NCI-H524 treated with DMSO at 0.1 percent for 48 hours (cell line): Measurements from ENCODE around the gene GLT6D1.
"Not testable (repeated sequence)": the region's sequence is repeated elsewhere in the genome, so short reads cannot be mapped to it uniquely, and the experiment has no call there.

Experiments used
- DNase-seq: peaks from one replicate; lab custom pipeline; 2025; lab: John Stamatoyannopoulos, UW

Gene GLT6D1

GRCh38 chr9:135664801-135665794, 25.8 kb upstream of the GLT6D1 start:
- no peak for DNase-seq

DNA sequence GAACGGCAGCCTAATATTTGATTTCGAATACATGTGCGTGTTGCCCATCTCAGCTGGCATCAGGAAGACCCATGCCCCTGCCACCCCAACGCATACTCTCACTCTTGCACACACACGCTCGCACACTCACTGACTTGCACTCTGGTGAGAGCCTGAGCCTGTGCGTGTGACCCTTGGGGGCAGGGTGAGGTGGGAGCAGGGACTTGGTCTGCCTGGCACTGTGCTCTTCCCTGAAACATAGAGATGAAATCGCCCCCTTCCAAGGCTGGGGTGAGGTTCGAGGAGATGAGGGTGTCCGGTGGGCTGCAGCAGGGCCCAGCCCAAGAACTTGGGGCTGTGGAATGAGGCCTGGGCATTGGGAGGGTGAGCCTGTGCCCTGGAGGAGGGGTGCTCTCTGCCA, 24.9 kb upstream of the GLT6D1 start:
- no peak for DNase-seq

- DNase-seq = no peak
Observed at GRCh38 chr9:135663857-135664256, 24.5 kb upstream of the GLT6D1 start.

DNA sequence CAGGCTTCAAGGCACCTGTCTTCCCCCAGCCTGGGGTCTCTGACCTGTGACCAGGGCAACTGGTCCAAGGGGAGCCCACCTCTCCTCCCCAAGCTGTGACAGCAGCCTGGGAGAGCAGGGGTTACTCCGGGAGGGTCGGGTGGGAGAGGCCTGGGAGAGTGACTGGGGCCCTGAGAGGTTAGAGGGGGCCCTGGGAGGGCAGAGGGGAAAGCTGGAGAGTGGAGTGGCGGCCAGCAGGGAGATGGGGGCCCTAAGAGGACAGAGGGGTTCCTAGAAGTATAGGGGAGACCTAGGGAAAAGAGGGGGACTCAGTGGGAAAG, 24.1 kb upstream of the GLT6D1 start:
- DNase-seq = no peak

- DNase-seq = no peak
Observed at GRCh38 chr9:135662758-135663450, 23.6 kb upstream of the GLT6D1 start, which contains the start of gene LCN9. TSS of gene LCN9 (plus strand) at chr9:135663309. CDS start at chr9:135663322, 13 bp downstream.

DNA sequence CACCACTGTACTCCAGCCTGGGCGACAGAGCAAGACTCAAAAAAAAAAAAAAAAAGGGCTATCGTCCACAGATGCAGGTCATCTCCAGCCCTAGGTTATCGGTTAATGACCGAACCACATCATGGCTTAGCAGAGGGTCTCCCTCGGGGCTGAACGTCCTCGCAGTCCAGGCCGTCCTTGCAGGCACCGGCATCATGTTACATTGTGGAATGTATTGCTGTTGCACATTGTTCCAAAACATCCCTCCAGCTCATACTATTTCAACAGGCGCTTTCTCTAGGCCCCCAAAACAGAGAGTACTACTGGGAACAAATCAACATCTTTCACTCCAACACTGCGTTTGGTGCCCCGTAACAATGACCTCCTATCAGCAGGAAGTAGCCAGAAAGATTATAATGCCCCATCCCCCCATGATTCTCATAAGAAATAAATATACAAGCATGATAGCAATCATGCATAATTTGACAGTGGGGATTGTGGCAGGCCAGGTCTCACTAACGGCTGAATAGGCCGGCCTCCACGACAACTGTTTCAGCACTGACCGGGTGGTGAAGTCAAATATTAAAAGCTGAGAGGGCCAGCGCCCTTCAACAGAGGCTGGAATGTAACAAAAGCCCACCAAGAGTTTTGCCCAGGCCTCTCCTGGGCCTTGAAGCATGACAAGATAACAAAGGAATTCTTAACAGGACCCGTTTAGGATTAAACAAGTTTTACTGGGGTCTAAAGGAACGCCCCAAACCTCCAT, 22.6 kb upstream of the GLT6D1 start:
- DNase-seq = no peak

- no peak for DNase-seq
Observed at GRCh38 chr9:135660407-135660806, 21.1 kb upstream of the GLT6D1 start.

DNA sequence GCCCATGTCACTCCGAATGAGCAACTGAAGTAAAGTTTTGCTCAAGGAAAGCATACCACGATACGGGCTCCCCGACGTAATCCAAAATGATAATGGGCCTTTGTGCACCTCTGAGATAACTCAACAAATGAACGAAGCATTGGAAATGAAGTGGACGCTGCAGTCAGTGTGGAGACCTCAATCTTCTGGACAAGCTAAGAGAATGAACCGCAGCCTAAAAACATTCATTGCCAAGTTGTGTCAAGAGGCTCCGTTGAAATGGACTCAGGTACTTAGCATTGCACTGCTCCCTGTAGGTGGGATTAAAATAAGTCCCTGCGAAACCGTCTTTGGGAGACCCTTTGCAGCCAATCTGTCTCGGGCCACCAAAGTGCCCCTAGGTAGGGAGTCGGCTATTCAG, 19.9 kb upstream of the GLT6D1 start:
- no peak for DNase-seq

- DNase-seq = no peak
Observed at GRCh38 chr9:135657416-135657815, 18.1 kb upstream of the GLT6D1 start.

DNA sequence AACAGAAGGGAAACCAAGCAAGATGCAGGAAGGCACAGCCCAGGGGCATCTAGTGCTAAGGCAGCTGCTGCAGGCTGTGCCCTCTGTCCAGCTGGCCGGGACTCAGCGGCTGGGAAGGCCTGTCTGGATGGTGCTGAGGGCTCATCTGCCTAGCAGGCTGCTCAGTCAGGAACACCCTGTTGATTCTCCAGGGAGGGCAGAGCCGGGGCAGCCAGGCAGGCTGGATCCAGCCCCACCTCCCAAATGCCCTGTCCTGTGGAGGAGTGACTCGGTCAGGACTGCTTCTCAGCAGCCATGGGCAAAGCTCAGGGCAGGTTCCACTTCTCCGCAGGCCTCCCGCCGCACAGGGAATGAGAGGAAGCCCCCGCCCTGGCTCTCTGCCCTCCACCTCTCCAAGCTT, 16.0 kb upstream of the GLT6D1 start:
- no peak for DNase-seq

DNA sequence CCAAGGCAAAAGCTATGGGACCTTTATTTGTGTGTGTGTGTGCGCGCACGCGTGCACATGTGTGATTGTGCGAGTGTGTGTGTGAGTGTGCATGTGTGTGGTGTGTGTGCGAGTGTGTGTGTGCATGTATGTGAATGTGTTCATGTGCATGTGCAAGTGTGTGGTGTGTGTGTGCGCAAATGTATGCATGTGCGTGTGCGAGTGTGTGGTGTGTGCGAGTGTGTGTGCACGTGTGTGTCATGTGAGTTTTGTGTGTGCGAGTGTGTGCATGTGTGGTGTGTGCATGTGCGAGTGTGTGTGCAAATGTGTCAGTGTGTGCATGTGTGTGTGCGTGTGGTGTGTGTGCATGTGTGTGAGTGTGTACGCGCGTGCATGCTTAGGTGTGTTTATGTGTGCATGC, 11.1 kb upstream of the GLT6D1 start:
- DNase-seq = no peak

- DNase-seq = no peak
Observed at GRCh38 chr9:135649508-135649907, 10.2 kb upstream of the GLT6D1 start.

DNA sequence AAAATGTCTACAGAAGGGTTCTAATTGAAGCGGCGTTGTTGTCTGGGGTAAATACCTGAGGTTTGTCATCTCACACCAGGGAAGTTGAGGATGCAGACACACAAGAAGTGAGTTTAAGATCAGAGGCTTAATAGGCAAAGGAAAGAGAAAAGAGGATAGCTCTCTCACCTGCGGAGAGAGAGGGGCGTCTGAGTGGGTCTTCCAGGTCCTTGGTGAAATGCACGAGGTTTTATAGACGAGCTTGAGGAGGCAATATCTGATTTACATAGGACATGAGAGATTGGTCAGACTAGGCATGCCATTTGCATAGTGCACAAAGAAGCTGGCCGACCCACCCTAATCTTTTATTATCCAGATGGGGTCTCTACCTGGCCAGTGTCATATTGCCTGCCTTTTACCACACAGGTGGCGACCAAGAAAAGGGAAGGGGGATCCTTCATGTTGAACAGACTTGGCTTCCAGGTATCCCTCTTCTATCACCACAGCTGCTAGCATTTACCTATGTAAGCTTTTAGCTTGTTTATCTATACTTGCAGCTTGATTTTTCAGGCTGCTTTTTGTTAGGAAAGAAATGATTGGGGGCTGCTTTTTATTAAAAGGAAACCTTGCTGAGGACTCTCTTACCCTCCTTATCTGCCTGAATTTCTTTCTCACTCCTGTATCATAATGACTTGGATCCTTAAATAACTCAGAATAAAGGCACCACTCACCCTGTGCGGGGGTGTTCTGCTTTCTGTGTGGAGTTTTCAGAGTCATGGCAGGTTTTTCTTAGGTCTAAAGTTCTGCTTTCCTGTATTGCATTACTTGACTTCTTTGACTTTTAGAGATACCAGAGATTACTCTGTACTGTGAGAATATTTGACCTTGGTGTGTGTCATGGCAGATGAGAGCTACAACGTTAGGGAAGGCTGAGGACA, 9.4 kb upstream of the GLT6D1 start:
- no peak for DNase-seq

DNA sequence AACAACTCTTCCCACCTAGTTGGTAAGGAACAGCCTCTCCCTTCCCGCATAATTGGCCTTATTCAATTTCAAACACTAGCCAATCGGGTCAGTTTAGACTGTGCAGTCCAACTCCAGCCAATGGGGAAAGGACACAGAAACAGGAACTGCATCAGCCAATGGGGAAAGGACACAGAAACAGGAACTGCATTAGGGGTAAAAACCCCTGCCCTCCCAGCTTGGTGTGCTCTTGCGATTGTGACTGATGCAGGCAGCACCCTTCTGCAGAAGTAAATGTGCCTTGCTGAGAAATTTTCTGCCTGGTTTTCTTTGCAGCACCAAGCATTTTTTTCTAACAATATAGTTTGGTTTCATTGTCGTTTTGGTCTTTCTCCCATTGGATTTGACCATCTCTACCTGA, 8.5 kb upstream of the GLT6D1 start:
- no peak for DNase-seq

DNA sequence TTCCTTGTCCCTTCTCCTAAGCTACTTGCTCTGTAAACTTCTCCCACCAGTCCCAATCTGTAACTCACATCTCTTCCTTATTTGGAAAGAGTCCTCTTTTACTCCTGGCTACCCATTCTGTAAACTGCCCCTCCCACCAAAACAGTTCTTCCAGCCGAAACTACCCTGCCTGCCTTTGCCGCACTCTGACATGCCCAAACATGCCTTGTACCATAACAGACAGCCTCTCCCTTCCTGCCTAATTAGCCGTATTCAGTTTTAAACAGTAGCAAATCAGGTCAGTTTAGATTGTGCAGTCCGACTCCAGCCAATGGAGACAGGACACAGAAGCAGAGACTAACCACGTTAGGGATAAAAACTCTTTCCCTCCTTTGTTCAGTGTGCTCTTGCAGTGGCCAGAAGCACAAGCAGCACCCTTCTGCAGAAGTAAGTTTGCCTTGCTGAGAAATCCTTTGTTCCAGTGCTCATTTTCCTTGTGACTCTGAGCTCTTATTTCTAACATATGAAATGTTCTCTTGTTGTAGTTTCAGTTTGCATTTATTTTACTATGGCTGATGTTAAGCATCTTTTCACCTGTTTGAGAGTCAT, 5.4 kb upstream of the GLT6D1 start:
- DNase-seq = no peak

- no peak for DNase-seq
Observed at GRCh38 chr9:135641745-135642144, 2.4 kb upstream of the GLT6D1 start.

DNA sequence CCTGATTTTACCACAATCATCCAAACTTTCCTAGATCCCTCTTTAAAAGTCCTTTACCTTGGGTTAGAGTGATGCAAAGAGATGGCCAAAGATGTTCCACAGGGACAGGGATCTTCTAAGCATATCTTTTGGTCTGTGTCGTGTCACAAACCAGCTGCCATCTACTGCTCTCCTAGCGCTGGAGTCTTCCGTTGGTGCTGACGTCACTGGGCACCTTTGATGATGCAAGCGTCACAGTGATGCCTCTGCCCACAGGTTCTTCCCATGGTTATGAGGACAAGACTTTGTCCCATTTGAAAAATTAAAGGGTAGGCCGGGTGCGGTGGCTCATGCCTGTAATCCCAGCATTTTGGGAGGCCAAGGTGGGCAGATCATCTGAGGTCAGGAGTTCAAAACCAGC, 1.7 kb upstream of the GLT6D1 start:
- DNase-seq = no peak

- DNase-seq = not testable (repeated sequence)
Observed at GRCh38 chr9:135636930-135637530, 2.3 kb downstream of the GLT6D1 start.

GRCh38 chr9:135632841-135633240, 6.5 kb downstream of the GLT6D1 start:
- no peak for DNase-seq

- no peak for DNase-seq
Observed at GRCh38 chr9:135624282-135624681, 15.1 kb downstream of the GLT6D1 start.
